K562 (cell line): ENCODE measurements around the gene STRA6. TPM values are rescaled to one million over a fixed set of nuclear protein-coding genes. Genes with fewer than 3 reads are reported as not detected.
A peak's percentile ranks its signal among the peaks of the same experiment; 100 is the strongest.
"Not testable (repeated sequence)": the region's sequence is repeated elsewhere in the genome, so short reads cannot be mapped to it uniquely, and the experiment has no call there.

Source experiments
- ATAC-seq: fragments of 200-7000 bp; cut with Tn5 transposase; 3 replicates; pipeline ENCODE4 v1.9.1; 2020; ENCODE audit warnings: moderate library complexity
- BruUV-seq: library from RNA; stranded (reverse); fragments of 400-500 nt; replicated peaks from 2 replicates; lab custom pipeline; 2021; lab: Mats Ljungman, UMichigan
- CTCF ChIA-PET: fragments of 300-600 bp; formaldehyde crosslinking; extraction: SDS; loops from one replicate; lab custom pipeline; 2021; ENCODE audit warnings: low intra/inter-chr PET ratio; lab: Yijun Ruan, JAX
- POLR2A ChIA-PET: fragments of 300-600, 350-650 bp; sonication (Branson Sonifier 250); formaldehyde crosslinking; extraction: SDS; loops from one replicate; lab custom pipeline; 2021; ENCODE audit warnings: antibody characterized with exemption, inconsistent platforms; lab: Yijun Ruan, JAX
- DNase-seq, 4 experiments: peaks; one replicate each; pipeline versions ENCODE4 v3.0.0 to v3.0.0-alpha.2; 2011 to 2018; ENCODE audit warnings: low spot score in 3 of 4, mixed read lengths in 3 of 4; ENCODE audit errors: extremely low read depth in 1 of 4
- FAIRE-seq: peaks from 2 replicates; lab custom pipeline; 2011; peaks lifted over from hg19 to GRCh38; lab: Jason Lieb, UNC
- H2AFZ ChIP-seq: 2 replicates; pipeline ENCODE4 v1.6.0; 2011; ENCODE audit warnings: low read depth, low read length, control low read depth, inconsistent platforms
- H3K27ac ChIP-seq: fragments of 200-600 bp; 3 replicates; pipeline ENCODE4 v1.8.0; 2011; ENCODE audit warnings: low read depth, mild to moderate bottlenecking, control low read depth, inconsistent platforms, low read length, moderate library complexity, mixed read lengths; ENCODE audit errors: extremely low read depth
- H3K27me3 ChIP-seq, 2 experiments: fragments of 300-600 bp in 1 of 2; 2 replicates in 1 of 2; 3 replicates in 1 of 2; pipeline versions ENCODE4 v1.6.0 to v1.8.0; 2011; ENCODE audit warnings: inconsistent platforms in 2 of 2, low read length in 2 of 2, mild to moderate bottlenecking in 1 of 2, mixed read lengths in 1 of 2, moderate library complexity in 1 of 2; ENCODE audit not compliant: control insufficient read depth in 2 of 2, insufficient read depth in 2 of 2
- H3K36me3 ChIP-seq: fragments of 300-600 bp; 3 replicates; pipeline ENCODE4 v1.8.0; 2011; ENCODE audit warnings: mild to moderate bottlenecking, low read length, inconsistent platforms; ENCODE audit not compliant: control insufficient read depth, insufficient read depth
- H3K4me1 ChIP-seq, 2 experiments: fragments of 200-600 bp in 1 of 2; replicated peaks in 1 of 2; 2 replicates in 1 of 2; 3 replicates in 1 of 2; pipeline versions ENCODE4 v1.5.1 to v1.8.0; 2011; ENCODE audit warnings: inconsistent platforms in 2 of 2, low read length in 2 of 2, mild to moderate bottlenecking in 1 of 2, mixed read lengths in 1 of 2, moderate library complexity in 1 of 2; ENCODE audit not compliant: control insufficient read depth in 2 of 2, insufficient read depth in 2 of 2
- H3K4me2 ChIP-seq: 2 replicates; pipeline ENCODE4 v1.6.1; 2011; ENCODE audit warnings: low read length, control low read depth, inconsistent platforms, mixed read lengths; ENCODE audit not compliant: insufficient read depth
- H3K4me3 ChIP-seq: fragments of 200-600 bp; sonication (generic), shearing (Covaris generic); 2 replicates; pipeline ENCODE4 v1.5.1; 2016; ENCODE audit warnings: control low read depth, inconsistent platforms
- H3K79me2 ChIP-seq: fragments of 200-600 bp; 3 replicates; pipeline ENCODE4 v1.8.0; 2011; ENCODE audit warnings: low read length, inconsistent platforms; ENCODE audit not compliant: control insufficient read depth, insufficient read depth
- H3K9ac ChIP-seq, 2 experiments: 2 replicates each; pipeline versions ENCODE4 v1.6.0 to v1.6.1; 2011; ENCODE audit warnings: low read depth in 2 of 2, low read length in 2 of 2, control low read depth in 1 of 2, inconsistent platforms in 1 of 2, mild to moderate bottlenecking in 1 of 2, mixed read lengths in 1 of 2; ENCODE audit not compliant: insufficient read depth in 1 of 2
- H3K9me1 ChIP-seq: one replicate; pipeline ENCODE4 v1.6.0; 2011; ENCODE audit warnings: inconsistent platforms, mild to moderate bottlenecking, low read length, moderate library complexity; ENCODE audit not compliant: control insufficient read depth, insufficient read depth
- H3K9me3 ChIP-seq: replicated peaks from 2 replicates; pipeline ENCODE4 v1.5.1; 2011; ENCODE audit warnings: low read depth, low read length, inconsistent platforms; ENCODE audit not compliant: control insufficient read depth, insufficient read depth
- H4K20me1 ChIP-seq: replicated peaks from 2 replicates; pipeline ENCODE4 v1.6.1; 2011; ENCODE audit warnings: low read length, inconsistent platforms, mixed read lengths; ENCODE audit not compliant: control insufficient read depth, insufficient read depth
- CBX1 ChIP-seq: sonication (generic); IDR thresholded peaks from 2 replicates; pipeline ENCODE4 v1.6.1; 2016; ENCODE audit warnings: antibody characterized with exemption, low read depth, mild to moderate bottlenecking
- CHD2 ChIP-seq: IDR thresholded peaks from 2 replicates; pipeline ENCODE4 v1.6.1; 2011; ENCODE audit warnings: low read depth, low read length
- ESRRB ChIP-seq: fragments of 250-450 bp; sonication (Bioruptor Pico); IDR thresholded peaks from 2 replicates; pipeline ENCODE4 v1.5.0; 2020; ENCODE audit warnings: mild to moderate bottlenecking, moderate library complexity, borderline replicate concordance
- HNRNPL ChIP-seq: fragments of 200-400 bp; formaldehyde crosslinking; IDR thresholded peaks from 2 replicates; pipeline ENCODE4 v1.6.1; 2017; ENCODE audit warnings: low read depth, mild to moderate bottlenecking, low read length
- KAT2B ChIP-seq: IDR thresholded peaks from one replicate; pipeline ENCODE4 v1.6.1; 2012; ENCODE audit warnings: low read depth, mild to moderate bottlenecking, control low read depth, inconsistent platforms, low read length, moderate library complexity
- PBX2 ChIP-seq, 2 experiments: IDR thresholded peaks in 1 of 2; conservative IDR thresholded peaks in 1 of 2; 2 replicates each; pipeline ENCODE4 v1.6.1; 2016; ENCODE audit warnings: low read depth in 2 of 2, mild to moderate bottlenecking in 1 of 2, missing compliant biosample characterization in 1 of 2, missing genetic modification characterization in 1 of 2, moderate library complexity in 1 of 2
- PRDM10 ChIP-seq: fragments of 450-650 bp; IDR thresholded peaks from 2 replicates; pipeline ENCODE4 v1.6.1; 2018; ENCODE audit not compliant: partially characterized antibody
- ZNF146 ChIP-seq: IDR thresholded peaks from one replicate; pipeline ENCODE4 v1.6.1; 2018; ENCODE audit warnings: missing compliant biosample characterization; ENCODE audit not compliant: unreplicated experiment
- WGBS: fragments of 100-300 bp; shearing (Covaris generic); methylation state at CpG from one replicate; pipeline ENCODE4 v1.1.6; 2016; ENCODE audit warnings: low coverage, mixed read lengths; ENCODE audit not compliant: insufficient coverage; ENCODE audit errors: missing lambda C conversion rate; 5-methylcytosine and 5-hydroxymethylcytosine counted together
- in situ Hi-C: fragments of 300-500 bp; cut with MboI; formaldehyde crosslinking; loops from 4 replicates; pipeline ENCODE4 v1.15.0; 2018; ENCODE audit warnings: inconsistent platforms, mixed read lengths
- intact Hi-C: fragments of 100-400 bp; cut with micrococcal nuclease; formaldehyde crosslinking; loops from 2 replicates; pipeline ENCODE4 v1.14.2; 2022
- polyA plus RNA-seq, 8 experiments: library from polyadenylated mRNA; depleted of rRNA in 4 of 8; stranded (reverse) in 5 of 8; unstranded in 3 of 8; fragments of >200 nt; fragmentation: Nextera tagmentation in 2 of 8; fragmentation: Illumina TruSeq in 1 of 8; extraction: Ambion mirVana in 2 of 8; extraction: Trizol in 1 of 8; gene quantifications; 2 replicates each; pipeline versions ENCODE4 v1.2.1 to v1.2.3, GENCODE V29; 2011 to 2014; ENCODE audit warnings: inconsistent platforms in 1 of 8, missing spikeins in 1 of 8
- total RNA-seq, 7 experiments: library from RNA; depleted of rRNA in 6 of 7; stranded (reverse); fragments of >200 nt in 6 of 7; fragmentation: Illumina TruSeq in 2 of 7; extraction: Trizol in 2 of 7; gene quantifications; 2 replicates each; pipeline versions ENCODE4 v1.2.1 to v1.2.3, GENCODE V29; 2011 to 2021; ENCODE audit warnings: low replicate concordance in 1 of 7

Gene STRA6
- total and polyA plus RNA-seq, 9 of the 15 experiments (the other 6 are each of a cell fraction or from before 2014, with no cell fraction given) = 0.04 to 2.0 (median 0.43) TPM; not detected in 2

GRCh38 chr15:74160390-74160789 is 42.2 kb downstream of the STRA6 start:
- H3K79me2 ChIP-seq, H3K9me3 ChIP-seq, in situ Hi-C loops, ATAC-seq, H3K27ac ChIP-seq, DNase-seq, intact Hi-C loops, H3K4me2 ChIP-seq, H3K9me1 ChIP-seq, FAIRE-seq, H3K9ac ChIP-seq, H3K4me1 ChIP-seq, BruUV-seq, CTCF ChIA-PET, H3K4me3 ChIP-seq, H3K36me3 ChIP-seq, H2AFZ ChIP-seq: not testable (repeated sequence)
- 0% methylated on average over 3 of the region's 3 CpGs for WGBS
- POLR2A ChIA-PET = interaction anchor here (0.6 kb wide), 1 partner anchor 203 kb away, joined by 3 read pairs; no protein-coding TSS in a partner anchor
- Histone ChIP-seq H4K20me1 (peaks cover 15% of the 10 kb centered on the region; the same call in 1 of the 2 replicates), H3K27me3 (peaks cover 19 to 20% of the 10 kb centered on the region in 2 experiments)
- peak; percentile 13 for TF ChIP-seq ZNF146 (CRISPR knock-in tag)

GRCh38 chr15:74159773-74160172 is 42.8 kb downstream of the STRA6 start:
- Histone ChIP-seq H3K27ac (no peak overlapping the region), H3K4me3 (no peak overlapping the region), H3K79me2 (no peaks in the 10 kb centered on the region), H3K4me2 (no peak overlapping the region), H3K36me3 (no peaks in the 10 kb centered on the region), H3K9me1 (no peaks in the 10 kb centered on the region), H3K9me3 (no peaks in the 10 kb centered on the region), H3K27me3 (peaks cover 21 to 26% of the 10 kb centered on the region in 2 experiments), H4K20me1 (peaks cover 15% of the 10 kb centered on the region; the same call in 1 of the 2 replicates), H2AFZ (no peak overlapping the region), H3K4me1 (no peaks in the 10 kb centered on the region), H3K9ac (no peak overlapping the region)
- WGBS = 20% methylated on average over 1 of the region's 1 CpG
- DNase-seq = no peak
- FAIRE-seq = no peak
- ATAC-seq = no peak
- BruUV-seq = no TSS peak
- POLR2A ChIA-PET = interaction anchor here (0.6 kb wide), 1 partner anchor 202 kb away, joined by 3 read pairs; no protein-coding TSS in a partner anchor
- intact Hi-C loops = no loop called here
- CTCF ChIA-PET = no interaction called here
- in situ Hi-C loops = no loop called here
- TF ChIP-seq CBX1 (no peak), CHD2 (no peak), ESRRB (no peak), PRDM10 (no peak), HNRNPL (no peak), KAT2B (no peak), PBX2 (CRISPR knock-in tag; IDR thresholded peaks at IDR 0.05; ENCODE audit: low read depth) (no peak), PBX2 (tag; conservative IDR thresholded peaks at IDR 0.05; ENCODE audit: low read depth) (no peak)
